H9 (cell line): ENCODE results near the gene RPAP2. TPM values are rescaled to one million over a fixed set of nuclear protein-coding genes. Genes with fewer than 3 reads are reported as not detected.

Experiments
- DNase-seq: peaks from one replicate; pipeline ENCODE4 v3.0.0-alpha.2; 2017
- H2AFZ ChIP-seq: one replicate; pipeline ENCODE4 v1.6.1; 2013; ENCODE audit warnings: mild to moderate bottlenecking, low read length, control low read depth, moderate library complexity
- H2AK5ac ChIP-seq: 2 replicates; pipeline ENCODE4 v1.6.1; 2013; ENCODE audit warnings: low read length, control low read depth, mixed read lengths; ENCODE audit not compliant: insufficient read length
- H2BK120ac ChIP-seq: one replicate; pipeline ENCODE4 v1.6.1; 2013; ENCODE audit warnings: low read depth, mild to moderate bottlenecking, low read length, control low read depth, inconsistent platforms; ENCODE audit not compliant: poor library complexity, severe bottlenecking
- H2BK12ac ChIP-seq: 2 replicates; pipeline ENCODE4 v1.6.1; 2013; ENCODE audit warnings: low read length, control low read depth, mixed read lengths, low read depth; ENCODE audit not compliant: insufficient read length
- H2BK15ac ChIP-seq: 2 replicates; pipeline ENCODE4 v1.6.1; 2013; ENCODE audit warnings: low read depth, low read length, control low read depth
- H2BK20ac ChIP-seq: one replicate; pipeline ENCODE4 v1.6.1; 2013; ENCODE audit warnings: low read depth, mild to moderate bottlenecking, low read length, control low read depth, inconsistent platforms; ENCODE audit not compliant: poor library complexity, severe bottlenecking
- H2BK5ac ChIP-seq: 2 replicates; pipeline ENCODE4 v1.6.1; 2013; ENCODE audit warnings: low read length, control low read depth, mixed read lengths; ENCODE audit not compliant: insufficient read length
- H3K14ac ChIP-seq: 2 replicates; pipeline ENCODE4 v1.6.1; 2013; ENCODE audit warnings: low read length, control low read depth; ENCODE audit not compliant: insufficient read depth
- H3K18ac ChIP-seq: 2 replicates; pipeline ENCODE4 v1.6.1; 2013; ENCODE audit warnings: low read depth, mild to moderate bottlenecking, mixed read lengths, low read length, control low read depth; ENCODE audit not compliant: insufficient read length
- H3K23ac ChIP-seq: 2 replicates; pipeline ENCODE4 v1.6.1; 2013; ENCODE audit warnings: low read length, control low read depth, mixed read lengths, low read depth; ENCODE audit not compliant: insufficient read length
- H3K23me2 ChIP-seq: 2 replicates; pipeline ENCODE4 v1.6.1; 2013; ENCODE audit warnings: low read depth, mild to moderate bottlenecking, mixed read lengths, low read length, control low read depth; ENCODE audit not compliant: insufficient read length, poor library complexity, severe bottlenecking
- H3K27ac ChIP-seq: 2 replicates; pipeline ENCODE4 v1.5.1; 2013; ENCODE audit warnings: low read length, control low read depth, mixed read lengths, low read depth; ENCODE audit not compliant: insufficient read length
- H3K27me3 ChIP-seq: 2 replicates; pipeline ENCODE4 v1.6.1; 2013; ENCODE audit warnings: low read length, control low read depth, inconsistent platforms; ENCODE audit not compliant: insufficient read depth
- H3K4ac ChIP-seq: 2 replicates; pipeline ENCODE4 v1.6.1; 2013; ENCODE audit warnings: low read depth, mild to moderate bottlenecking, control low read depth, inconsistent platforms, low read length, moderate library complexity
- H3K4me1 ChIP-seq: 2 replicates; pipeline ENCODE4 v1.6.1; 2013; ENCODE audit warnings: low read length, control low read depth, inconsistent platforms; ENCODE audit not compliant: insufficient read depth
- H3K4me2 ChIP-seq: 2 replicates; pipeline ENCODE4 v1.6.1; 2013; ENCODE audit warnings: low read length, control low read depth, mixed read lengths; ENCODE audit not compliant: insufficient read length, insufficient read depth
- H3K56ac ChIP-seq: 2 replicates; pipeline ENCODE4 v1.6.1; 2013; ENCODE audit warnings: low read depth, mild to moderate bottlenecking, mixed read lengths, low read length, control low read depth; ENCODE audit not compliant: insufficient read length
- H3K79me1 ChIP-seq: 2 replicates; pipeline ENCODE4 v1.6.1; 2013; ENCODE audit warnings: low read depth, mild to moderate bottlenecking, moderate library complexity, low read length, control low read depth, inconsistent platforms; ENCODE audit not compliant: insufficient read depth, poor library complexity, severe bottlenecking
- H3K79me2 ChIP-seq: 2 replicates; pipeline ENCODE4 v1.6.1; 2013; ENCODE audit warnings: low read length, control low read depth, inconsistent platforms; ENCODE audit not compliant: insufficient read depth
- H3K9ac ChIP-seq: 2 replicates; pipeline ENCODE4 v1.6.1; 2013; ENCODE audit warnings: low read length, control low read depth, mixed read lengths; ENCODE audit not compliant: insufficient read length; ENCODE audit errors: extremely low read depth
- H3K9me3 ChIP-seq: one replicate; pipeline ENCODE4 v1.6.1; 2013; ENCODE audit warnings: low read depth, low read length, inconsistent platforms; ENCODE audit not compliant: control insufficient read depth
- H3T11ph ChIP-seq: one replicate; pipeline ENCODE4 v1.6.1; 2013; ENCODE audit warnings: mild to moderate bottlenecking, low read length, control low read depth, inconsistent platforms
- H4K20me1 ChIP-seq: one replicate; pipeline ENCODE4 v1.6.1; 2013; ENCODE audit not compliant: control insufficient read depth, insufficient read length, insufficient read depth
- H4K5ac ChIP-seq: 2 replicates; pipeline ENCODE4 v1.6.1; 2013; ENCODE audit warnings: low read depth, mild to moderate bottlenecking, mixed read lengths, low read length, control low read depth; ENCODE audit not compliant: insufficient read length
- H4K8ac ChIP-seq: replicated peaks from 2 replicates; pipeline ENCODE4 v1.6.1; 2013; ENCODE audit warnings: low read length, control low read depth, mixed read lengths, low read depth; ENCODE audit not compliant: insufficient read length
- H4K91ac ChIP-seq: 2 replicates; pipeline ENCODE4 v1.6.1; 2013; ENCODE audit warnings: low read depth, mild to moderate bottlenecking, moderate library complexity, mixed read lengths, low read length, control low read depth; ENCODE audit not compliant: insufficient read length
- H3K27ac Mint-ChIP-seq, 3 experiments: 2 replicates in 2 of 3; 3 replicates in 1 of 3; pipeline ENCODE4 v1.8.0; 2020 to 2021; ENCODE audit warnings: mixed read lengths in 3 of 3, mild to moderate bottlenecking in 1 of 3, moderate library complexity in 1 of 3
- H3K27me3 Mint-ChIP-seq: 2 replicates; pipeline ENCODE4 v1.8.0; 2021; ENCODE audit warnings: low read depth, mild to moderate bottlenecking, moderate library complexity, mixed read lengths
- H3K36me3 Mint-ChIP-seq, 3 experiments: 2 replicates in 2 of 3; 3 replicates in 1 of 3; pipeline ENCODE4 v1.8.0; 2020 to 2021; ENCODE audit warnings: low read depth in 3 of 3, mixed read lengths in 3 of 3; ENCODE audit not compliant: insufficient read depth in 1 of 3
- H3K4me1 Mint-ChIP-seq, 2 experiments: 2 replicates each; pipeline ENCODE4 v1.8.0; 2020; ENCODE audit warnings: mixed read lengths in 2 of 2
- H3K4me3 Mint-ChIP-seq, 2 experiments: 2 replicates in 1 of 2; 3 replicates in 1 of 2; pipeline ENCODE4 v1.8.0; 2020 to 2021; ENCODE audit warnings: mild to moderate bottlenecking in 2 of 2, mixed read lengths in 2 of 2, moderate library complexity in 1 of 2
- H3K9me3 Mint-ChIP-seq, 2 experiments: 2 replicates in 1 of 2; 3 replicates in 1 of 2; pipeline ENCODE4 v1.8.0; 2020; ENCODE audit warnings: mild to moderate bottlenecking in 2 of 2, mixed read lengths in 2 of 2, moderate library complexity in 1 of 2
- WGBS: extraction: QIAGEN DNeasy Blood & Tissue Kit; methylation state at CpG from one replicate; pipeline ENCODE4 v1.1.7; 2013; ENCODE audit warnings: missing lambda C conversion rate, low lambda C conversion rate, mixed read lengths; ENCODE audit not compliant: insufficient read length; ENCODE audit errors: extremely low coverage; 5-methylcytosine and 5-hydroxymethylcytosine counted together
- total RNA-seq: library from RNA; stranded (reverse); gene quantifications from 2 replicates; pipeline ENCODE4 v1.2.1, GENCODE V29; 2021
- TF ChIP-seq, protein P1 (sequence below): fragments of 200-600 bp; sonication (generic); conservative IDR thresholded peaks from 3 replicates; pipeline ENCODE4 v1.8.0; 2021; ENCODE audit warnings: antibody characterized with exemption, mild to moderate bottlenecking

RPAP2 gene
- total RNA-seq, 1 experiment from 2014 or later, result 27.4 TPM

DNA sequence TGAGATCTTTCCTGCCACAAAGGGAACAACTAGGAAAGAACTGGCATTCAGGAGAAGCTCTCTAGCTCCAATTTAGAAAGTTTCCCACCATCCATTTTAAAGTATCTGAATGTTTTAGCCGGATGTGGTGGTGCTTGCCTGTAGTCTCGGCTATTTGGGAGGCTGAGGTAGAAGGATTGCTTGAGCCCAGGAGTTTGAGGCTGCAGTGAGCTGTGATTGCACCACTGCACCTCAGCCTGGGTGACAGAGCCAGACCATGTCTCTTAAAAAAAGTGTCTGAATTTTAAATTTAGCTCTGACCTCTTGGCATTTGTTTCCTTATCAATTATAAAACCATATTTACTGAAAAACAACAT, 67.2 kb downstream of the RPAP2 start:
- H3K9me3 ChIP-seq, result no peaks in the 10 kb centered on the region
- H2BK20ac ChIP-seq, result no peak overlapping the region
- H3K27ac ChIP-seq, result no peak overlapping the region
- no peak overlapping the region for H3K9ac ChIP-seq
- H3K9me3 Mint-ChIP-seq, result no peaks in the 10 kb centered on the region
- H2AFZ ChIP-seq, result no peak overlapping the region
- H4K91ac ChIP-seq, result no peak overlapping the region
- peaks cover 0 to 8% (median 4%) of the 10 kb centered on the region in 3 experiments; a peak in 5 of 7 replicates for H3K36me3 Mint-ChIP-seq
- no peak overlapping the region for H3K56ac ChIP-seq
- H2AK5ac ChIP-seq, result no peak overlapping the region
- WGBS, result no CpG with 5 or more reads among the region's 2 CpGs
- no peak overlapping the region for H3K27ac Mint-ChIP-seq
- H2BK12ac ChIP-seq, result no peak overlapping the region
- no peak overlapping the region for H3K4me3 Mint-ChIP-seq
- TF ChIP-seq, protein P1, sequence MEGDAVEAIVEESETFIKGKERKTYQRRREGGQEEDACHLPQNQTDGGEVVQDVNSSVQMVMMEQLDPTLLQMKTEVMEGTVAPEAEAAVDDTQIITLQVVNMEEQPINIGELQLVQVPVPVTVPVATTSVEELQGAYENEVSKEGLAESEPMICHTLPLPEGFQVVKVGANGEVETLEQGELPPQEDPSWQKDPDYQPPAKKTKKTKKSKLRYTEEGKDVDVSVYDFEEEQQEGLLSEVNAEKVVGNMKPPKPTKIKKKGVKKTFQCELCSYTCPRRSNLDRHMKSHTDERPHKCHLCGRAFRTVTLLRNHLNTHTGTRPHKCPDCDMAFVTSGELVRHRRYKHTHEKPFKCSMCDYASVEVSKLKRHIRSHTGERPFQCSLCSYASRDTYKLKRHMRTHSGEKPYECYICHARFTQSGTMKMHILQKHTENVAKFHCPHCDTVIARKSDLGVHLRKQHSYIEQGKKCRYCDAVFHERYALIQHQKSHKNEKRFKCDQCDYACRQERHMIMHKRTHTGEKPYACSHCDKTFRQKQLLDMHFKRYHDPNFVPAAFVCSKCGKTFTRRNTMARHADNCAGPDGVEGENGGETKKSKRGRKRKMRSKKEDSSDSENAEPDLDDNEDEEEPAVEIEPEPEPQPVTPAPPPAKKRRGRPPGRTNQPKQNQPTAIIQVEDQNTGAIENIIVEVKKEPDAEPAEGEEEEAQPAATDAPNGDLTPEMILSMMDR, result no peak
- no peak overlapping the region for H3K23ac ChIP-seq
- no peak overlapping the region for H4K5ac ChIP-seq
- H2BK15ac ChIP-seq, result no peak overlapping the region
- no peaks in the 10 kb centered on the region for H3K27me3 Mint-ChIP-seq
- no peak overlapping the region for H3K4me2 ChIP-seq
- no peaks in the 10 kb centered on the region for H3K27me3 ChIP-seq
- no peaks in the 10 kb centered on the region for H3K79me2 ChIP-seq
- H2BK120ac ChIP-seq, result no peak overlapping the region
- DNase-seq, result no peak
- H3K4me1 Mint-ChIP-seq, result no peaks in the 10 kb centered on the region
- no peaks in the 10 kb centered on the region for H4K20me1 ChIP-seq
- H4K8ac ChIP-seq, result no peak overlapping the region
- H3T11ph ChIP-seq, result no peak overlapping the region
- no peak overlapping the region for H3K4ac ChIP-seq
- no peak overlapping the region for H3K18ac ChIP-seq
- no peaks in the 10 kb centered on the region for H3K4me1 ChIP-seq
- H2BK5ac ChIP-seq, result no peak overlapping the region
- H3K23me2 ChIP-seq, result no peaks in the 10 kb centered on the region
- no peaks in the 10 kb centered on the region for H3K79me1 ChIP-seq
- H3K14ac ChIP-seq, result no peak overlapping the region
